Astrocyte of the cerebellum (primary cell): ENCODE data around the gene ANTKMT.

Experiments used
- DNase-seq: peaks from one replicate; pipeline ENCODE4 v3.0.0-alpha.2; 2011; ENCODE audit warnings: low read depth
- H3K4me3 ChIP-seq: 2 replicates; pipeline ENCODE4 v1.5.1; 2011; ENCODE audit warnings: mild to moderate bottlenecking, low read depth, low read length, moderate library complexity
- CTCF ChIP-seq: IDR thresholded peaks from 2 replicates; pipeline ENCODE4 v1.5.1; 2012; ENCODE audit warnings: low read length, low read depth, moderate library complexity, mild to moderate bottlenecking; ENCODE audit errors: missing control alignments
- in situ Hi-C: cut with HindIII; loops from 2 replicates; pipeline ENCODE4 v1.10.0; 2017; ENCODE audit warnings: low sequenced_read_pairs

ANTKMT gene

GRCh38 chr16:678858-679813 lies 41.8 kb upstream of the ANTKMT start:
- DNase-seq, result no peak
- H3K4me3 ChIP-seq, result peak overlapping the region; percentile 35
- in situ Hi-C loops, result no loop called here
- TF ChIP-seq CTCF, result no peak

- peak; percentile 50 for DNase-seq
- no peak for TF ChIP-seq CTCF
- in situ Hi-C loops, result no loop called here
- peak within 1 kb of the TSS; percentile 55 for H3K4me3 ChIP-seq
These were observed 40.9 kb upstream of the ANTKMT start, which contains the start of gene STUB1 for GRCh38 chr16:679814-680624. Gene STUB1, plus strand, starts transcription at chr16:680410. Its CDS starts 116 bp downstream, at chr16:680526.

GRCh38 chr16:680625-680945 lies 40.4 kb upstream of the ANTKMT start:
- DNase-seq, result no peak
- no peak for TF ChIP-seq CTCF
- in situ Hi-C loops, result no loop called here

GRCh38 chr16:680967-681745 lies 39.8 kb upstream of the ANTKMT start:
- peak; percentile 16 for TF ChIP-seq CTCF
- peak overlapping the region; percentile 55 for H3K4me3 ChIP-seq
- no peak for DNase-seq
- in situ Hi-C loops, result no loop called here

More at GRCh38 chr16:680625-680945, 40.4 kb upstream of the ANTKMT start:
- H3K4me3 ChIP-seq, result peak overlapping the region; percentile 55

GRCh38 chr16:681746-682427 lies 39.1 kb upstream of the ANTKMT start:
- in situ Hi-C loops, result no loop called here
- TF ChIP-seq CTCF, result no peak
- peak overlapping the region; percentile 55 for H3K4me3 ChIP-seq
- no peak for DNase-seq
